Nephron progenitor cell (in vitro differentiated cells): ENCODE data around the gene STN1.

Experiments
- DNase-seq: peaks from one replicate; pipeline ENCODE4 v3.0.0; 2021
- H3K27ac Mint-ChIP-seq: 2 replicates; pipeline ENCODE4 v1.8.0; 2021; ENCODE audit warnings: mild to moderate bottlenecking, moderate library complexity, mixed read lengths
- H3K27me3 Mint-ChIP-seq: 2 replicates; pipeline ENCODE4 v1.8.0; 2021; ENCODE audit warnings: mild to moderate bottlenecking, low read depth, mixed read lengths; ENCODE audit not compliant: poor library complexity
- H3K36me3 Mint-ChIP-seq: 2 replicates; pipeline ENCODE4 v1.8.0; 2021; ENCODE audit warnings: low read depth, mixed read lengths
- H3K4me1 Mint-ChIP-seq: 2 replicates; pipeline ENCODE4 v1.8.0; 2021; ENCODE audit warnings: mixed read lengths
- H3K4me3 Mint-ChIP-seq: 2 replicates; pipeline ENCODE4 v1.8.0; 2021; ENCODE audit warnings: mild to moderate bottlenecking, moderate library complexity, mixed read lengths
- H3K9me3 Mint-ChIP-seq: 2 replicates; pipeline ENCODE4 v1.8.0; 2021; ENCODE audit warnings: mild to moderate bottlenecking, moderate library complexity, mixed read lengths
- CTCF ChIP-seq: fragments of 200-600 bp; sonication (generic); IDR thresholded peaks from 2 replicates; pipeline ENCODE4 v1.5.0; 2021; ENCODE audit warnings: antibody characterized with exemption

STN1 gene

GRCh38 chr10:103852856-103853255 is 65.1 kb downstream of the STN1 start:
- H3K4me3 Mint-ChIP-seq = peak overlapping the region; percentile 89
- H3K4me1 Mint-ChIP-seq = peaks cover 88% of the 10 kb centered on the region
- H3K27ac Mint-ChIP-seq = no peak overlapping the region

DNA sequence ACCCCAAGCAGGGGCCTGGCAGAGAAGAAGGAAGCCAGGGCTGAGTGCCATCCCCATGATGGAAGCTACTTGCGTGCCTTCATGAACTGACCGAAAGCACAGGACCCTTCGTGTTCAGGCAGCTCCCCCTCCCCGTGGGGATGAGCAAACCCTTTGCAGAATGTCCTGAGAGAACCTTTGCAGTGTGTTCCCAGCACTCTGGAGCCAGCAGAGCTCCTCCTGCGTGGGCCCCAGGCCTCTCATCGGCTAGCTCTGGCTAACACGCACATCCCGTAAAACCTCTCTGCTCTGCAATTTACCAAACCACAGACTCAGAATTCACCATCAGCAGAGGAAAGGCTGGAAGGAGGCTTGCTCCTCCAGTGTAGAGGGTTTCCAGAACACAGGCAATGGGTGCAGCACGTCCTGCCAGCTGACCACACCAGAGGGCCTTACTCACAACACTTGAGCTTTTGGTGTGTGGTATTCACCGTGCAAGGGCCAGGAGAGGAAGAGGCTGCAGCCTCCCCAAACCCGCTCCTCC is 65.7 kb downstream of the STN1 start:
- Mint-ChIP-seq H3K4me1 (peaks cover 86% of the 10 kb centered on the region), H3K27me3 (peaks cover 14% of the 10 kb centered on the region), H3K36me3 (no peaks in the 10 kb centered on the region), H3K4me3 (no peak overlapping the region), H3K27ac (no peak overlapping the region), H3K9me3 (no peaks in the 10 kb centered on the region)
- no peak for DNase-seq
- TF ChIP-seq CTCF = no peak

More at GRCh38 chr10:103852856-103853255, 65.1 kb downstream of the STN1 start:
- TF ChIP-seq CTCF = no peak
- H3K36me3 Mint-ChIP-seq = no peaks in the 10 kb centered on the region
- H3K9me3 Mint-ChIP-seq = no peaks in the 10 kb centered on the region
- H3K27me3 Mint-ChIP-seq = peaks cover 14% of the 10 kb centered on the region
- no peak for DNase-seq

DNA sequence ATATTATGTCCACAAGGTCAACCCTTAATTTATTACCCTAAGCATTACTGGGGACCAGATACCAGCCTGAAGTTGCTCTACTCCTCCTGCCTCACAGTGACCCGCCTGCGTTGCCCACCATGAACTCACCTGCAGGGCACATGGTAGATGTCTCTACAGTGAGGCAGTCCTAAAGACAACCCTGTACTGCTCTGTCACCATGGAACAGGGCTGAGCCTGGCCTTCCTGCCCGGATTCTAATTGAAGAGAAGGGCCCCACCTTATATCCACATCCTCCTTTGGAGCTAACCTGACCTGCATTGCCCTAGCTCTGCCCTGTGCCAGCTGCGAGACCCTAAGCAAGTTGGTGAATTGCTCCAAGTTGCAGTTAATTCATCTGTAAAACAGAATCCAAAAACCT is 66.7 kb downstream of the STN1 start:
- no peak for DNase-seq
- no peaks in the 10 kb centered on the region for H3K9me3 Mint-ChIP-seq
- H3K27ac Mint-ChIP-seq = no peak overlapping the region
- peaks cover 85% of the 10 kb centered on the region for H3K4me1 Mint-ChIP-seq
- TF ChIP-seq CTCF = no peak
- peaks cover 14% of the 10 kb centered on the region for H3K27me3 Mint-ChIP-seq
- no peak overlapping the region for H3K4me3 Mint-ChIP-seq
- H3K36me3 Mint-ChIP-seq = no peaks in the 10 kb centered on the region

DNA sequence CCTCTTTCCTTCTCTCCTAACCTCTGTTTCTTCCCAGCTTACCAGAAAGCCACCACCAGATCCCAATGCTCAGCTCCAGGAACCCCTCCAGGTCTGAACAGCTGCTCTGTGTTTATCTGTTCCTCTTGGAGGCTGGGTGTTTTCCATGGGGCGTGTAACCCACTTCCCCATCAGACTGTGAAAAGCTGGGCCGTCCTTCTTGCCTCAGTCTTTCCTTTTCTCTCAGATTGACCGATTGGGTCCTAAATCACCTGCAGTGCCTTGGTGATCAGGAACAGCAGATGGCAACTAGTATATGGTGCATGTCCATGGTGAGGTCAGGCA is 67.5 kb downstream of the STN1 start:
- Mint-ChIP-seq H3K4me1 (peaks cover 87% of the 10 kb centered on the region), H3K36me3 (no peaks in the 10 kb centered on the region), H3K9me3 (no peaks in the 10 kb centered on the region), H3K4me3 (peak overlapping the region; percentile 38), H3K27ac (no peak overlapping the region), H3K27me3 (peaks cover 14% of the 10 kb centered on the region)
- DNase-seq = no peak
- TF ChIP-seq CTCF = no peak

- H3K4me1 Mint-ChIP-seq = peaks cover 91% of the 10 kb centered on the region
- H3K27ac Mint-ChIP-seq = peak overlapping the region; percentile 91
- H3K36me3 Mint-ChIP-seq = no peaks in the 10 kb centered on the region
- H3K27me3 Mint-ChIP-seq = peaks cover 14% of the 10 kb centered on the region
- no peaks in the 10 kb centered on the region for H3K9me3 Mint-ChIP-seq
- TF ChIP-seq CTCF = no peak
- peak overlapping the region; percentile 38 for H3K4me3 Mint-ChIP-seq
- DNase-seq = no peak
Measured at GRCh38 chr10:103849880-103850571, 68.0 kb downstream of the STN1 start.
